ENCODE measurements around the gene LPP.

DNA sequence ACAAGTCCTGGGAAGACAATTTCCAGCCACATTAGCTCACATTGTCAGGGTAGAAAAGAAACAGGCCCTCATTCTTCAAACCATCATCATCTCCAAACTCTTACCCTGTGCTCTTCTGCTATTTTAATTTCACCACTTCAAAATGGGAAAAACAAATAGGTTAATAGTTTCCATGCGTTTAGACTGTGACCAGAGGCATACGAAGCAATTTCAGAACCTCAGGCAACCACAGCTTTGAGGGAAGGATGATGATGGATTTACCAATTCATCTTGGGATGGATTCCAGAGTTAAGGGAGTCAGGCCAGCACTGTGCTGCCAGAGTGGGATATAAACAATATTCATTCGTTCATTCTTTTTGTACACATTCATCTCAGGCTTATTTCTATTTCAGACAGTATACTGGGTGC lies 710.0 kb downstream of the LPP start:
- TF ChIP-seq POLR2A (IDR thresholded peaks at IDR 0.05): no peak
- TF ChIP-seq, protein P1, sequence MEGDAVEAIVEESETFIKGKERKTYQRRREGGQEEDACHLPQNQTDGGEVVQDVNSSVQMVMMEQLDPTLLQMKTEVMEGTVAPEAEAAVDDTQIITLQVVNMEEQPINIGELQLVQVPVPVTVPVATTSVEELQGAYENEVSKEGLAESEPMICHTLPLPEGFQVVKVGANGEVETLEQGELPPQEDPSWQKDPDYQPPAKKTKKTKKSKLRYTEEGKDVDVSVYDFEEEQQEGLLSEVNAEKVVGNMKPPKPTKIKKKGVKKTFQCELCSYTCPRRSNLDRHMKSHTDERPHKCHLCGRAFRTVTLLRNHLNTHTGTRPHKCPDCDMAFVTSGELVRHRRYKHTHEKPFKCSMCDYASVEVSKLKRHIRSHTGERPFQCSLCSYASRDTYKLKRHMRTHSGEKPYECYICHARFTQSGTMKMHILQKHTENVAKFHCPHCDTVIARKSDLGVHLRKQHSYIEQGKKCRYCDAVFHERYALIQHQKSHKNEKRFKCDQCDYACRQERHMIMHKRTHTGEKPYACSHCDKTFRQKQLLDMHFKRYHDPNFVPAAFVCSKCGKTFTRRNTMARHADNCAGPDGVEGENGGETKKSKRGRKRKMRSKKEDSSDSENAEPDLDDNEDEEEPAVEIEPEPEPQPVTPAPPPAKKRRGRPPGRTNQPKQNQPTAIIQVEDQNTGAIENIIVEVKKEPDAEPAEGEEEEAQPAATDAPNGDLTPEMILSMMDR (IDR thresholded peaks at IDR 0.05): no peak
- TF ChIP-seq EP300 (IDR thresholded peaks at IDR 0.05): no peak

Data from tibial nerve (tissue), 4 donors.